Esophagus muscularis mucosa (tissue), 4 donors: ENCODE data around the gene EIF3D. TPM values are rescaled to one million over a fixed set of nuclear protein-coding genes. Genes with fewer than 3 reads are reported as not detected.

Experiments used
- DNase-seq: peaks from one replicate; pipeline ENCODE4 v3.0.0-alpha.2; 2017; ENCODE audit errors: extremely low spot score
- H3K27ac ChIP-seq, 4 donors: fragments of 200-600 bp; sonication (generic); replicated peaks in 1 of 4; 1 replicate in 3 of 4; 2 replicates in 1 of 4; pipeline ENCODE4 v1.5.1; 2016 to 2019; ENCODE audit warnings: mild to moderate bottlenecking in 1 of 4
- H3K27me3 ChIP-seq, 4 donors: fragments of 200-600 bp; sonication (generic); one replicate each; pipeline versions ENCODE4 v1.5.1 to v1.6.0; 2016 to 2019
- H3K36me3 ChIP-seq, 4 donors: fragments of 200-600 bp; sonication (generic); one replicate each; pipeline ENCODE4 v1.5.1; 2016 to 2019
- H3K4me1 ChIP-seq, 4 donors: fragments of 200-600 bp; sonication (generic); one replicate each; pipeline ENCODE4 v1.5.1; 2016 to 2019
- H3K4me3 ChIP-seq, 4 donors: fragments of 200-600 bp; sonication (generic); 1 replicate in 2 of 4; 2 replicates in 2 of 4; pipeline ENCODE4 v1.5.1; 2016 to 2019; ENCODE audit warnings: mild to moderate bottlenecking in 4 of 4, moderate library complexity in 1 of 4
- H3K9me3 ChIP-seq, 4 donors: fragments of 200-600 bp; sonication (generic); 1 replicate in 3 of 4; 2 replicates in 1 of 4; pipeline ENCODE4 v1.5.1; 2016 to 2019
- CTCF ChIP-seq, 3 experiments: fragments of 200-600 bp in 2 of 3; fragments of 450-650 bp in 1 of 3; sonication (generic) in 2 of 3; IDR thresholded peaks; one replicate each; pipeline ENCODE4 v1.5.1; 2017 to 2019; ENCODE audit warnings: antibody characterized with exemption in 3 of 3, mild to moderate bottlenecking in 2 of 3, moderate library complexity in 1 of 3
- EP300 ChIP-seq: sonication (generic); formaldehyde crosslinking; IDR thresholded peaks from one replicate; pipeline ENCODE4 v1.6.1; 2017; ENCODE audit warnings: antibody characterized with exemption
- POLR2A ChIP-seq: fragments of 450-650 bp; IDR thresholded peaks from one replicate; pipeline ENCODE4 v1.6.1; 2017; ENCODE audit warnings: antibody characterized with exemption, moderate library complexity, mild to moderate bottlenecking, low read depth
- POLR2AphosphoS5 ChIP-seq, 2 donors: sonication (generic); formaldehyde crosslinking; IDR thresholded peaks; one replicate each; pipeline ENCODE4 v1.6.1; 2017; ENCODE audit warnings: antibody characterized with exemption in 2 of 2
- WGBS: methylation state at CpG from one replicate; pipeline ENCODE4 v1.1.5; 2018; 5-methylcytosine and 5-hydroxymethylcytosine counted together
- intact Hi-C: fragments of 100-400 bp; cut with DNase I; formaldehyde crosslinking; loops from one replicate; pipeline ENCODE4 v1.15.1; 2023
- total RNA-seq, 4 donors: library from RNA; depleted of rRNA; stranded (reverse); fragments of >200 nt; gene quantifications; one replicate each; pipeline versions ENCODE4 v1.1.0 to v1.2.1, GENCODE V29; 2016

The EIF3D gene
- total RNA-seq, 4 donors from 2014 or later, result 200 to 282 (median 252) TPM

GRCh38 chr22:36563001-36563400, 34.0 kb upstream of the EIF3D start:
- peaks cover 0 to 4% (median 0%) of the 10 kb centered on the region in 4 donors for H3K9me3 ChIP-seq
- no peak overlapping the region for H3K4me3 ChIP-seq
- intact Hi-C loops, result no loop called here
- H3K36me3 ChIP-seq, result no peaks in the 10 kb centered on the region
- peaks cover 0 to 63% (median 4%) of the 10 kb centered on the region in 4 donors for H3K27me3 ChIP-seq
- 56% methylated on average over 1 of the region's 3 CpGs for WGBS
- TF ChIP-seq POLR2A, result no peak
- TF ChIP-seq EP300, result no peak
- no peak for TF ChIP-seq CTCF (IDR thresholded peaks at IDR 0.05)
- TF ChIP-seq POLR2AphosphoS5 (IDR thresholded peaks at IDR 0.05), result no peak
- no peak for DNase-seq
- no peaks in the 10 kb centered on the region for H3K4me1 ChIP-seq
- H3K27ac ChIP-seq, result no peak overlapping the region

- Histone ChIP-seq H3K4me3 (no peak overlapping the region), H3K4me1 (no peaks in the 10 kb centered on the region), H3K27ac (no peak overlapping the region), H3K36me3 (no peaks in the 10 kb centered on the region), H3K27me3 (peaks cover 0 to 57% (median 4%) of the 10 kb centered on the region in 4 donors), H3K9me3 (peaks cover 0 to 4% (median 0%) of the 10 kb centered on the region in 4 donors)
- WGBS, result 72% methylated on average over 11 of the region's 11 CpGs
- no peak for TF ChIP-seq EP300
- TF ChIP-seq POLR2AphosphoS5 (IDR thresholded peaks at IDR 0.05), result no peak
- no peak for TF ChIP-seq POLR2A
- no peak for TF ChIP-seq CTCF (IDR thresholded peaks at IDR 0.05)
- DNase-seq, result no peak
- intact Hi-C loops, result no loop called here
Observed at GRCh38 chr22:36562261-36562835, 33.4 kb upstream of the EIF3D start.

- Histone ChIP-seq H3K4me1 (no peaks in the 10 kb centered on the region), H3K9me3 (peaks cover 0 to 4% (median 0%) of the 10 kb centered on the region in 4 donors), H3K27ac (no peak overlapping the region), H3K4me3 (no peak overlapping the region), H3K36me3 (no peaks in the 10 kb centered on the region), H3K27me3 (peaks cover 0 to 57% (median 4%) of the 10 kb centered on the region in 4 donors)
- intact Hi-C loops, result no loop called here
- WGBS, result 42% methylated on average over 6 of the region's 6 CpGs
- DNase-seq, result no peak
- TF ChIP-seq EP300, result no peak
- no peak for TF ChIP-seq POLR2AphosphoS5 (IDR thresholded peaks at IDR 0.05)
- TF ChIP-seq POLR2A, result no peak
- TF ChIP-seq CTCF (IDR thresholded peaks at IDR 0.05), result no peak
Observed at GRCh38 chr22:36561291-36561811, 32.4 kb upstream of the EIF3D start.

- Histone ChIP-seq H3K27ac (no peak overlapping the region), H3K36me3 (no peaks in the 10 kb centered on the region), H3K4me3 (no peak overlapping the region), H3K4me1 (no peaks in the 10 kb centered on the region), H3K9me3 (peaks cover 0 to 4% (median 0%) of the 10 kb centered on the region in 4 donors), H3K27me3 (peaks cover 0 to 54% (median 4%) of the 10 kb centered on the region in 4 donors)
- no peak for TF ChIP-seq POLR2AphosphoS5 (IDR thresholded peaks at IDR 0.05)
- no peak for TF ChIP-seq CTCF (IDR thresholded peaks at IDR 0.05)
- TF ChIP-seq POLR2A, result no peak
- no peak for TF ChIP-seq EP300
- intact Hi-C loops, result no loop called here
- DNase-seq, result no peak
- 90% methylated on average over 3 of the region's 3 CpGs for WGBS
Observed at GRCh38 chr22:36560001-36560400, 31.0 kb upstream of the EIF3D start.
